ENCODE results near the gene LPAR2.

DNA sequence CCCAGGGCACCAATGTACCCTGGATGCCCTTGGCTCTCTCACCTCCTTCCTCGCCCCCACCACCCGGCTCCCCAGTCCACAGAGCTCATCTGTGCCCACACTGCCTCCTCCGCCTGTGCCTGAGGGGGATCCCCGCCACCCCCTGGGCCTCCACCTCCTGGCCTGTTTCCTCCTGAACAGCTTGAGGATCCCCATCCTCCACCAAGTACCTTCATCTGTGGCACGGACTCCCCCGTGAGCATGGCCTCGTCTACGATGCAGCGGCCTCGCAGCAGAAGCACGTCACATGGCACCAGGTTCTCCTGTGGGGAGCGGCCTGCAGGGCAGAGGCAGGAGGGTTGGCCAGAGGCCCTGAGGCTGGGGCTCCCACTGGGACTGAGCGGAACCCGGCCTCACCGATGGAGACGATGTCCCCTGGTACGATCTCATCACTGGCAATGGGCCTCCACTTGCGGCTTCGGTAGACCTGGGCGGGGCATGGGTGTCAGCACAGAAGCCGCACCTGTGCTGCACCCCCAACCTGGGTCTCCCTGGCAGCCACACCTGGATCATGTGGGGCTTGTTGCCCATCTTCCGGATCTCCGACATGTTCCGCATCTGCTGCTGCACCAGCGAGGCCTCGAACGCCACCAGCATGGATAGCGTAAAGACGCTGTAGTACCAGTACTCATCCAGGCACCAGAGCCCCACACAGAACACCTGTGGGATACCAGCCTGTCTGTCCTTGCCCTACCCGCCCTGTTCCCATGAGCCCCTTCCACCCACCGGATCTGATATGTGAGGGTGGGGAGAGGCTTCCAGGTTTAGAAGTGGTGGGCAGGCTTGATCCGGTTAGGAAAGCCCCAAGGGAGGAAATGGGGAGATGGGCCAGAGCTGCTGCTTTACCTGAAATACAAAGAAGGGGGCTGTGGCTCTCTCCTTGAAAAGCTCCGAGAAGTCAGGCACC, 28.7 kb upstream of the LPAR2 start:
- TF ChIP-seq, protein P1, sequence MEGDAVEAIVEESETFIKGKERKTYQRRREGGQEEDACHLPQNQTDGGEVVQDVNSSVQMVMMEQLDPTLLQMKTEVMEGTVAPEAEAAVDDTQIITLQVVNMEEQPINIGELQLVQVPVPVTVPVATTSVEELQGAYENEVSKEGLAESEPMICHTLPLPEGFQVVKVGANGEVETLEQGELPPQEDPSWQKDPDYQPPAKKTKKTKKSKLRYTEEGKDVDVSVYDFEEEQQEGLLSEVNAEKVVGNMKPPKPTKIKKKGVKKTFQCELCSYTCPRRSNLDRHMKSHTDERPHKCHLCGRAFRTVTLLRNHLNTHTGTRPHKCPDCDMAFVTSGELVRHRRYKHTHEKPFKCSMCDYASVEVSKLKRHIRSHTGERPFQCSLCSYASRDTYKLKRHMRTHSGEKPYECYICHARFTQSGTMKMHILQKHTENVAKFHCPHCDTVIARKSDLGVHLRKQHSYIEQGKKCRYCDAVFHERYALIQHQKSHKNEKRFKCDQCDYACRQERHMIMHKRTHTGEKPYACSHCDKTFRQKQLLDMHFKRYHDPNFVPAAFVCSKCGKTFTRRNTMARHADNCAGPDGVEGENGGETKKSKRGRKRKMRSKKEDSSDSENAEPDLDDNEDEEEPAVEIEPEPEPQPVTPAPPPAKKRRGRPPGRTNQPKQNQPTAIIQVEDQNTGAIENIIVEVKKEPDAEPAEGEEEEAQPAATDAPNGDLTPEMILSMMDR (IDR thresholded peaks at IDR 0.05): no peak
- TF ChIP-seq POLR2A (IDR thresholded peaks at IDR 0.05): no peak
- no peak for TF ChIP-seq POLR2AphosphoS5 (IDR thresholded peaks at IDR 0.05)
- no peak for TF ChIP-seq EP300 (IDR thresholded peaks at IDR 0.05)

Measured in suprapubic skin (tissue), 4 donors.